Vagina (tissue), 2 donors: ENCODE data around the gene GRIN1.

ENCODE experiments used
- CTCF ChIP-seq, 3 experiments: fragments of 450-650 bp in 2 of 3; fragments of 200-600 bp in 1 of 3; sonication (generic) in 1 of 3; IDR thresholded peaks; one replicate each; pipeline ENCODE4 v1.5.1; 2017 to 2019; ENCODE audit warnings: antibody characterized with exemption in 3 of 3, mild to moderate bottlenecking in 2 of 3, moderate library complexity in 2 of 3
- POLR2A ChIP-seq, 2 donors: fragments of 450-650 bp; IDR thresholded peaks; one replicate each; pipeline ENCODE4 v1.6.1; 2017; ENCODE audit warnings: antibody characterized with exemption in 2 of 2, mild to moderate bottlenecking in 2 of 2, moderate library complexity in 2 of 2
- POLR2AphosphoS5 ChIP-seq, 2 donors: sonication (generic); formaldehyde crosslinking; IDR thresholded peaks; one replicate each; pipeline ENCODE4 v1.9.0; 2017; ENCODE audit warnings: antibody characterized with exemption in 2 of 2, mild to moderate bottlenecking in 2 of 2, low read depth in 1 of 2; ENCODE audit not compliant: insufficient read depth in 1 of 2

GRCh38 chr9:137187386-137187785 is 48.4 kb downstream of the GRIN1 start:
- TF ChIP-seq CTCF (IDR thresholded peaks at IDR 0.05): no peak
- TF ChIP-seq POLR2A (IDR thresholded peaks at IDR 0.05): no peak
- TF ChIP-seq POLR2AphosphoS5 (IDR thresholded peaks at IDR 0.05; ENCODE audit: insufficient read depth in 1 of 2, low read depth in 1 of 2): no peak
